Measurements from ENCODE around the gene LAGE3.

LAGE3 gene

GRCh38 chrX:154478728-154479622 is at the start of gene LAGE3:
LAGE3 (minus strand) TSS chrX:154479281; CDS start chrX:154478915, 366 bp downstream.
- no peaks in the 10 kb centered on the region for H3K27me3 Mint-ChIP-seq

GRCh38 chrX:154526901-154527675 is 48.0 kb upstream of the LAGE3 start:
- Mint-ChIP-seq H3K27ac (no peak overlapping the region), H3K4me3 (no peak overlapping the region), H3K36me3 (no peaks in the 10 kb centered on the region), H3K9me3 (ENCODE audit: low read depth) (no peaks in the 10 kb centered on the region), H3K27me3 (no peaks in the 10 kb centered on the region), H3K4me1 (ENCODE audit: low read depth) (peaks cover 15% of the 10 kb centered on the region)

More at GRCh38 chrX:154478728-154479622, at the start of gene LAGE3:
- H3K4me3 Mint-ChIP-seq, result peak within 1 kb of the TSS; percentile 88
- peaks cover 12% of the 10 kb centered on the region for H3K4me1 Mint-ChIP-seq (ENCODE audit: low read depth)
- peak within 1 kb of the TSS; percentile 92 for H3K27ac Mint-ChIP-seq
- H3K36me3 Mint-ChIP-seq, result no peaks in the 10 kb centered on the region
- H3K9me3 Mint-ChIP-seq (ENCODE audit: low read depth), result no peaks in the 10 kb centered on the region

- Mint-ChIP-seq H3K27me3 (no peaks in the 10 kb centered on the region), H3K27ac (no peak overlapping the region), H3K9me3 (ENCODE audit: low read depth) (no peaks in the 10 kb centered on the region), H3K4me1 (ENCODE audit: low read depth) (peaks cover 15% of the 10 kb centered on the region), H3K4me3 (peak overlapping the region; percentile 25), H3K36me3 (no peaks in the 10 kb centered on the region)
Observed at GRCh38 chrX:154525606-154526490, 46.8 kb upstream of the LAGE3 start.

GRCh38 chrX:154519389-154519788 is 40.3 kb upstream of the LAGE3 start:
- H3K4me1 Mint-ChIP-seq (ENCODE audit: low read depth), result peaks cover 9% of the 10 kb centered on the region
- no peak overlapping the region for H3K27ac Mint-ChIP-seq
- H3K4me3 Mint-ChIP-seq, result no peak overlapping the region
- H3K27me3 Mint-ChIP-seq, result no peaks in the 10 kb centered on the region
- H3K9me3 Mint-ChIP-seq (ENCODE audit: low read depth), result no peaks in the 10 kb centered on the region
- H3K36me3 Mint-ChIP-seq, result no peaks in the 10 kb centered on the region

- Mint-ChIP-seq H3K9me3 (ENCODE audit: low read depth) (no peaks in the 10 kb centered on the region), H3K27ac (no peak overlapping the region), H3K4me3 (peak overlapping the region; percentile 32)
Observed at GRCh38 chrX:154517101-154517781, 38.2 kb upstream of the LAGE3 start.

GRCh38 chrX:154516656-154517100 is 37.6 kb upstream of the LAGE3 start:
- Mint-ChIP-seq H3K4me1 (ENCODE audit: low read depth) (peaks cover 20% of the 10 kb centered on the region), H3K9me3 (ENCODE audit: low read depth) (no peaks in the 10 kb centered on the region), H3K36me3 (no peaks in the 10 kb centered on the region), H3K27ac (peak overlapping the region; percentile 78), H3K27me3 (no peaks in the 10 kb centered on the region), H3K4me3 (peak overlapping the region; percentile 79)

More at GRCh38 chrX:154517101-154517781, 38.2 kb upstream of the LAGE3 start:
- no peaks in the 10 kb centered on the region for H3K36me3 Mint-ChIP-seq
- H3K4me1 Mint-ChIP-seq (ENCODE audit: low read depth), result peaks cover 17% of the 10 kb centered on the region
- H3K27me3 Mint-ChIP-seq, result no peaks in the 10 kb centered on the region

- H3K27me3 Mint-ChIP-seq, result no peaks in the 10 kb centered on the region
- H3K36me3 Mint-ChIP-seq, result no peaks in the 10 kb centered on the region
- peak within 1 kb of the TSS; percentile 88 for H3K27ac Mint-ChIP-seq
- no peaks in the 10 kb centered on the region for H3K9me3 Mint-ChIP-seq (ENCODE audit: low read depth)
- peak within 1 kb of the TSS; percentile 87 for H3K4me3 Mint-ChIP-seq
- peaks cover 23% of the 10 kb centered on the region for H3K4me1 Mint-ChIP-seq (ENCODE audit: low read depth)
Observed at GRCh38 chrX:154515966-154516655, 37.0 kb upstream of the LAGE3 start, which contains the start of gene FAM3A. FAM3A (minus strand) TSS chrX:154516232; CDS start chrX:154515772, 460 bp downstream.

GRCh38 chrX:154515090-154515965 is 36.2 kb upstream of the LAGE3 start:
- Mint-ChIP-seq H3K27ac (peak overlapping the region; percentile 88), H3K4me3 (peak overlapping the region; percentile 87), H3K27me3 (no peaks in the 10 kb centered on the region), H3K4me1 (ENCODE audit: low read depth) (peaks cover 28% of the 10 kb centered on the region), H3K36me3 (no peaks in the 10 kb centered on the region), H3K9me3 (ENCODE audit: low read depth) (no peaks in the 10 kb centered on the region)

- H3K4me3 Mint-ChIP-seq, result peak overlapping the region; percentile 51
Observed at GRCh38 chrX:154513716-154514115, 34.6 kb upstream of the LAGE3 start.

GRCh38 chrX:154512879-154513553 is 33.9 kb upstream of the LAGE3 start:
- Mint-ChIP-seq H3K36me3 (peaks cover 4% of the 10 kb centered on the region), H3K27me3 (no peaks in the 10 kb centered on the region), H3K4me3 (no peak overlapping the region), H3K27ac (no peak overlapping the region), H3K4me1 (ENCODE audit: low read depth) (peaks cover 28% of the 10 kb centered on the region), H3K9me3 (ENCODE audit: low read depth) (no peaks in the 10 kb centered on the region)

More at GRCh38 chrX:154513716-154514115, 34.6 kb upstream of the LAGE3 start:
- Mint-ChIP-seq H3K9me3 (ENCODE audit: low read depth) (no peaks in the 10 kb centered on the region), H3K27me3 (no peaks in the 10 kb centered on the region), H3K36me3 (peaks cover 4% of the 10 kb centered on the region), H3K4me1 (ENCODE audit: low read depth) (peaks cover 28% of the 10 kb centered on the region), H3K27ac (peak overlapping the region; percentile 72)

- Mint-ChIP-seq H3K4me1 (ENCODE audit: low read depth) (peaks cover 25% of the 10 kb centered on the region), H3K9me3 (ENCODE audit: low read depth) (no peaks in the 10 kb centered on the region), H3K27ac (peak overlapping the region; percentile 86), H3K36me3 (peaks cover 4% of the 10 kb centered on the region), H3K27me3 (no peaks in the 10 kb centered on the region), H3K4me3 (peak overlapping the region; percentile 23)
Observed at GRCh38 chrX:154511761-154512160, 32.7 kb upstream of the LAGE3 start.

GRCh38 chrX:154509455-154509854 is 30.4 kb upstream of the LAGE3 start:
- peaks cover 19% of the 10 kb centered on the region for H3K4me1 Mint-ChIP-seq (ENCODE audit: low read depth)
- no peaks in the 10 kb centered on the region for H3K27me3 Mint-ChIP-seq
- H3K9me3 Mint-ChIP-seq (ENCODE audit: low read depth), result no peaks in the 10 kb centered on the region
- peaks cover 4% of the 10 kb centered on the region for H3K36me3 Mint-ChIP-seq
- H3K4me3 Mint-ChIP-seq, result no peak overlapping the region
- no peak overlapping the region for H3K27ac Mint-ChIP-seq
